Measurements from ENCODE around the gene MCC.

MCC gene

GRCh38 chr5:113378081-113378480 lies 110.2 kb downstream of the MCC start:
- no peaks in the 10 kb centered on the region for H3K36me3 ChIP-seq (ENCODE audit: control insufficient read depth in 1 of 2, insufficient read depth in 2 of 2, low read length in 2 of 2)
- H3K27ac ChIP-seq (ENCODE audit: low read depth, low read length), result no peak overlapping the region
- H3K27me3 ChIP-seq (ENCODE audit: control insufficient read depth in 1 of 2, insufficient read depth in 2 of 2, low read length in 2 of 2), result no peaks in the 10 kb centered on the region
- H3K9me3 ChIP-seq (ENCODE audit: control insufficient read depth in 1 of 2, low read length in 2 of 2), result no peaks in the 10 kb centered on the region
- H3K4me1 ChIP-seq (ENCODE audit: control insufficient read depth in 1 of 2, insufficient read depth in 2 of 2, low read length in 2 of 2), result no peaks in the 10 kb centered on the region
- no peak overlapping the region for H3K9ac ChIP-seq (ENCODE audit: low read depth in 1 of 2, low read length in 2 of 2)
- H3K4me3 ChIP-seq (ENCODE audit: low read depth in 1 of 2, low read length in 2 of 2), result no peak overlapping the region

GRCh38 chr5:113376640-113377039 lies 111.6 kb downstream of the MCC start:
- no peak overlapping the region for H3K4me3 ChIP-seq (ENCODE audit: low read depth in 1 of 2, low read length in 2 of 2)
- H3K9ac ChIP-seq (ENCODE audit: low read depth in 1 of 2, low read length in 2 of 2), result no peak overlapping the region
- no peaks in the 10 kb centered on the region for H3K4me1 ChIP-seq (ENCODE audit: control insufficient read depth in 1 of 2, insufficient read depth in 2 of 2, low read length in 2 of 2)
- no peaks in the 10 kb centered on the region for H3K9me3 ChIP-seq (ENCODE audit: control insufficient read depth in 1 of 2, low read length in 2 of 2)
- H3K36me3 ChIP-seq (ENCODE audit: control insufficient read depth in 1 of 2, insufficient read depth in 2 of 2, low read length in 2 of 2), result no peaks in the 10 kb centered on the region
- H3K27me3 ChIP-seq (ENCODE audit: control insufficient read depth in 1 of 2, insufficient read depth in 2 of 2, low read length in 2 of 2), result no peaks in the 10 kb centered on the region
- H3K27ac ChIP-seq (ENCODE audit: low read depth, low read length), result no peak overlapping the region

GRCh38 chr5:113375480-113376060 lies 112.7 kb downstream of the MCC start:
- Histone ChIP-seq H3K36me3 (ENCODE audit: control insufficient read depth in 1 of 2, insufficient read depth in 2 of 2, low read length in 2 of 2) (no peaks in the 10 kb centered on the region), H3K4me3 (ENCODE audit: low read depth in 1 of 2, low read length in 2 of 2) (no peak overlapping the region), H3K27me3 (ENCODE audit: control insufficient read depth in 1 of 2, insufficient read depth in 2 of 2, low read length in 2 of 2) (no peaks in the 10 kb centered on the region), H3K9me3 (ENCODE audit: control insufficient read depth in 1 of 2, low read length in 2 of 2) (no peaks in the 10 kb centered on the region), H3K9ac (ENCODE audit: low read depth in 1 of 2, low read length in 2 of 2) (no peak overlapping the region), H3K27ac (ENCODE audit: low read depth, low read length) (no peak overlapping the region), H3K4me1 (ENCODE audit: control insufficient read depth in 1 of 2, insufficient read depth in 2 of 2, low read length in 2 of 2) (no peaks in the 10 kb centered on the region)

GRCh38 chr5:113373426-113373825 lies 114.8 kb downstream of the MCC start:
- no peaks in the 10 kb centered on the region for H3K36me3 ChIP-seq (ENCODE audit: control insufficient read depth in 1 of 2, insufficient read depth in 2 of 2, low read length in 2 of 2)
- H3K9ac ChIP-seq (ENCODE audit: low read depth in 1 of 2, low read length in 2 of 2), result no peak overlapping the region
- H3K27me3 ChIP-seq (ENCODE audit: control insufficient read depth in 1 of 2, insufficient read depth in 2 of 2, low read length in 2 of 2), result no peaks in the 10 kb centered on the region
- no peak overlapping the region for H3K4me3 ChIP-seq (ENCODE audit: low read depth in 1 of 2, low read length in 2 of 2)
- no peaks in the 10 kb centered on the region for H3K9me3 ChIP-seq (ENCODE audit: control insufficient read depth in 1 of 2, low read length in 2 of 2)
- no peak overlapping the region for H3K27ac ChIP-seq (ENCODE audit: low read depth, low read length)
- no peaks in the 10 kb centered on the region for H3K4me1 ChIP-seq (ENCODE audit: control insufficient read depth in 1 of 2, insufficient read depth in 2 of 2, low read length in 2 of 2)

GRCh38 chr5:113371721-113372196 lies 116.5 kb downstream of the MCC start:
- Histone ChIP-seq H3K27me3 (ENCODE audit: control insufficient read depth in 1 of 2, insufficient read depth in 2 of 2, low read length in 2 of 2) (no peaks in the 10 kb centered on the region), H3K36me3 (ENCODE audit: control insufficient read depth in 1 of 2, insufficient read depth in 2 of 2, low read length in 2 of 2) (no peaks in the 10 kb centered on the region), H3K4me1 (ENCODE audit: control insufficient read depth in 1 of 2, insufficient read depth in 2 of 2, low read length in 2 of 2) (no peaks in the 10 kb centered on the region), H3K9me3 (ENCODE audit: control insufficient read depth in 1 of 2, low read length in 2 of 2) (no peaks in the 10 kb centered on the region), H3K27ac (ENCODE audit: low read depth, low read length) (no peak overlapping the region), H3K4me3 (ENCODE audit: low read depth in 1 of 2, low read length in 2 of 2) (no peak overlapping the region), H3K9ac (ENCODE audit: low read depth in 1 of 2, low read length in 2 of 2) (no peak overlapping the region)

GRCh38 chr5:113367586-113367985 lies 120.7 kb downstream of the MCC start:
- H3K27me3 ChIP-seq (ENCODE audit: control insufficient read depth in 1 of 2, insufficient read depth in 2 of 2, low read length in 2 of 2), result no peaks in the 10 kb centered on the region
- H3K4me1 ChIP-seq (ENCODE audit: control insufficient read depth in 1 of 2, insufficient read depth in 2 of 2, low read length in 2 of 2), result no peaks in the 10 kb centered on the region
- H3K4me3 ChIP-seq (ENCODE audit: low read depth in 1 of 2, low read length in 2 of 2), result no peak overlapping the region
- H3K9me3 ChIP-seq (ENCODE audit: control insufficient read depth in 1 of 2, low read length in 2 of 2), result peaks cover 4 to 12% of the 10 kb centered on the region in 2 donors
- H3K36me3 ChIP-seq (ENCODE audit: control insufficient read depth in 1 of 2, insufficient read depth in 2 of 2, low read length in 2 of 2), result no peaks in the 10 kb centered on the region
- no peak overlapping the region for H3K9ac ChIP-seq (ENCODE audit: low read depth in 1 of 2, low read length in 2 of 2)
- no peak overlapping the region for H3K27ac ChIP-seq (ENCODE audit: low read depth, low read length)

- Histone ChIP-seq H3K4me3 (ENCODE audit: low read depth in 1 of 2, low read length in 2 of 2) (no peak overlapping the region), H3K27me3 (ENCODE audit: control insufficient read depth in 1 of 2, insufficient read depth in 2 of 2, low read length in 2 of 2) (no peaks in the 10 kb centered on the region), H3K4me1 (ENCODE audit: control insufficient read depth in 1 of 2, insufficient read depth in 2 of 2, low read length in 2 of 2) (no peaks in the 10 kb centered on the region), H3K27ac (ENCODE audit: low read depth, low read length) (no peak overlapping the region), H3K9ac (ENCODE audit: low read depth in 1 of 2, low read length in 2 of 2) (no peak overlapping the region), H3K36me3 (ENCODE audit: control insufficient read depth in 1 of 2, insufficient read depth in 2 of 2, low read length in 2 of 2) (no peaks in the 10 kb centered on the region), H3K9me3 (ENCODE audit: control insufficient read depth in 1 of 2, low read length in 2 of 2) (peaks cover 4 to 12% of the 10 kb centered on the region in 2 donors)
Observed at GRCh38 chr5:113364466-113364865, 123.8 kb downstream of the MCC start.

GRCh38 chr5:113361701-113362100 lies 126.6 kb downstream of the MCC start:
- H3K9ac ChIP-seq (ENCODE audit: low read depth in 1 of 2, low read length in 2 of 2), result no peak overlapping the region
- H3K4me1 ChIP-seq (ENCODE audit: control insufficient read depth in 1 of 2, insufficient read depth in 2 of 2, low read length in 2 of 2), result no peaks in the 10 kb centered on the region
- H3K27me3 ChIP-seq (ENCODE audit: control insufficient read depth in 1 of 2, insufficient read depth in 2 of 2, low read length in 2 of 2), result no peaks in the 10 kb centered on the region
- H3K27ac ChIP-seq (ENCODE audit: low read depth, low read length), result no peak overlapping the region
- H3K9me3 ChIP-seq (ENCODE audit: control insufficient read depth in 1 of 2, low read length in 2 of 2), result peaks cover 4 to 12% of the 10 kb centered on the region in 2 donors
- H3K4me3 ChIP-seq (ENCODE audit: low read depth in 1 of 2, low read length in 2 of 2), result no peak overlapping the region
- no peaks in the 10 kb centered on the region for H3K36me3 ChIP-seq (ENCODE audit: control insufficient read depth in 1 of 2, insufficient read depth in 2 of 2, low read length in 2 of 2)

GRCh38 chr5:113359419-113359818 lies 128.8 kb downstream of the MCC start:
- Histone ChIP-seq H3K4me1 (ENCODE audit: control insufficient read depth in 1 of 2, insufficient read depth in 2 of 2, low read length in 2 of 2) (no peaks in the 10 kb centered on the region), H3K4me3 (ENCODE audit: low read depth in 1 of 2, low read length in 2 of 2) (no peak overlapping the region), H3K27me3 (ENCODE audit: control insufficient read depth in 1 of 2, insufficient read depth in 2 of 2, low read length in 2 of 2) (no peaks in the 10 kb centered on the region), H3K27ac (ENCODE audit: low read depth, low read length) (no peak overlapping the region), H3K36me3 (ENCODE audit: control insufficient read depth in 1 of 2, insufficient read depth in 2 of 2, low read length in 2 of 2) (no peaks in the 10 kb centered on the region), H3K9me3 (ENCODE audit: control insufficient read depth in 1 of 2, low read length in 2 of 2) (peaks cover under 1 to 2% of the 10 kb centered on the region in 2 donors), H3K9ac (ENCODE audit: low read depth in 1 of 2, low read length in 2 of 2) (no peak overlapping the region)

- Histone ChIP-seq H3K27me3 (ENCODE audit: control insufficient read depth in 1 of 2, insufficient read depth in 2 of 2, low read length in 2 of 2) (no peaks in the 10 kb centered on the region), H3K27ac (ENCODE audit: low read depth, low read length) (no peak overlapping the region), H3K9me3 (ENCODE audit: control insufficient read depth in 1 of 2, low read length in 2 of 2) (no peaks in the 10 kb centered on the region), H3K4me3 (ENCODE audit: low read depth in 1 of 2, low read length in 2 of 2) (no peak overlapping the region), H3K36me3 (ENCODE audit: control insufficient read depth in 1 of 2, insufficient read depth in 2 of 2, low read length in 2 of 2) (no peaks in the 10 kb centered on the region), H3K4me1 (ENCODE audit: control insufficient read depth in 1 of 2, insufficient read depth in 2 of 2, low read length in 2 of 2) (no peaks in the 10 kb centered on the region), H3K9ac (ENCODE audit: low read depth in 1 of 2, low read length in 2 of 2) (no peak overlapping the region)
Observed at GRCh38 chr5:113358696-113359095, 129.6 kb downstream of the MCC start.

Measured in duodenal mucosa (tissue), 2 donors.